IMR-90 (cell line): ENCODE measurements around the gene CFAP298. TPM values are rescaled to one million over a fixed set of nuclear protein-coding genes. Genes with fewer than 3 reads are reported as not detected.

ENCODE experiments used
- ATAC-seq: fragments of 200-7000 bp; cut with Tn5 transposase; 2 replicates; pipeline ENCODE4 v1.9.1; 2020; ENCODE audit warnings: low read depth, mild to moderate bottlenecking, moderate library complexity
- BruUV-seq: library from RNA; stranded (reverse); fragments of 400-500 nt; replicated peaks from 2 replicates; lab custom pipeline; 2021; lab: Mats Ljungman, UMichigan
- CTCF ChIA-PET: fragments of 300-600 bp; formaldehyde crosslinking; extraction: SDS; loops from one replicate; lab custom pipeline; 2021; ENCODE audit warnings: antibody characterized with exemption; lab: Yijun Ruan, JAX
- POLR2A ChIA-PET: fragments of 300-600 bp; sonication (Branson Sonifier 250); formaldehyde crosslinking; loops from one replicate; lab custom pipeline; 2022; ENCODE audit warnings: antibody characterized with exemption; ENCODE audit not compliant: unreplicated experiment; lab: Charles Lee
- DNase-seq: peaks from one replicate; pipeline ENCODE4 v3.0.0; 2013
- H2AFZ ChIP-seq: replicated peaks from 2 replicates; pipeline ENCODE3; 2013; ENCODE audit warnings: low read length, mild to moderate bottlenecking; ENCODE audit not compliant: poor library complexity
- H2AK5ac ChIP-seq: 2 replicates; pipeline ENCODE4 v1.6.1; 2013; ENCODE audit warnings: low read depth, low read length, inconsistent platforms
- H2AK9ac ChIP-seq: replicated peaks from 2 replicates; pipeline ENCODE3; 2013; ENCODE audit warnings: mild to moderate bottlenecking, low read depth, low read length, moderate library complexity; ENCODE audit not compliant: poor library complexity
- H2BK120ac ChIP-seq: 2 replicates; pipeline ENCODE4 v1.6.1; 2013; ENCODE audit warnings: low read depth, low read length, inconsistent platforms
- H2BK15ac ChIP-seq: 3 replicates; pipeline ENCODE4 v1.6.1; 2013; ENCODE audit warnings: low read depth, low read length, inconsistent platforms
- H2BK20ac ChIP-seq: 2 replicates; pipeline ENCODE4 v1.6.1; 2013; ENCODE audit warnings: low read depth, mild to moderate bottlenecking, inconsistent platforms, low read length, moderate library complexity
- H2BK5ac ChIP-seq: 2 replicates; pipeline ENCODE4 v1.6.1; 2013; ENCODE audit warnings: mild to moderate bottlenecking, low read depth, low read length, inconsistent platforms; ENCODE audit not compliant: poor library complexity, severe bottlenecking
- H3K14ac ChIP-seq: replicated peaks from 2 replicates; pipeline ENCODE4 v1.6.1; 2013; ENCODE audit warnings: low read depth, low read length, inconsistent platforms
- H3K18ac ChIP-seq: 2 replicates; pipeline ENCODE4 v1.6.1; 2013; ENCODE audit warnings: low read depth, low read length, control low read depth
- H3K23ac ChIP-seq: 2 replicates; pipeline ENCODE4 v1.6.1; 2013; ENCODE audit warnings: low read depth, low read length, inconsistent platforms
- H3K27ac ChIP-seq: 2 replicates; pipeline ENCODE4 v1.5.1; 2013; ENCODE audit warnings: mild to moderate bottlenecking, control low read depth, low read length; ENCODE audit not compliant: insufficient read depth
- H3K27me3 ChIP-seq: 2 replicates; pipeline ENCODE4 v1.6.1; 2013; ENCODE audit warnings: low read length; ENCODE audit not compliant: control insufficient read depth, insufficient read depth
- H3K36me3 ChIP-seq: 2 replicates; pipeline ENCODE4 v1.6.1; 2013; ENCODE audit warnings: low read length, mixed read lengths; ENCODE audit not compliant: control insufficient read depth, insufficient read depth
- H3K4ac ChIP-seq: 2 replicates; pipeline ENCODE4 v1.6.1; 2013; ENCODE audit warnings: low read depth, low read length, inconsistent platforms
- H3K4me1 ChIP-seq: 2 replicates; pipeline ENCODE4 v1.6.1; 2013; ENCODE audit warnings: low read length, mixed read lengths; ENCODE audit not compliant: control insufficient read depth, insufficient read depth
- H3K4me2 ChIP-seq: 2 replicates; pipeline ENCODE4 v1.6.1; 2013; ENCODE audit warnings: low read depth, mild to moderate bottlenecking, control low read depth, low read length, moderate library complexity
- H3K4me3 ChIP-seq: 2 replicates; pipeline ENCODE4 v1.5.1; 2013; ENCODE audit warnings: low read depth, mild to moderate bottlenecking, control low read depth, low read length, moderate library complexity; ENCODE audit not compliant: insufficient read depth
- H3K56ac ChIP-seq: 2 replicates; pipeline ENCODE4 v1.6.1; 2013; ENCODE audit warnings: low read length, inconsistent platforms; ENCODE audit not compliant: insufficient read depth; ENCODE audit errors: extremely low read depth
- H3K79me1 ChIP-seq, 2 experiments: 2 replicates each; pipeline ENCODE4 v1.6.1; 2013; ENCODE audit warnings: low read length in 2 of 2, inconsistent platforms in 1 of 2, low read depth in 1 of 2
- H3K9ac ChIP-seq: 2 replicates; pipeline ENCODE4 v1.6.1; 2013; ENCODE audit warnings: low read depth, low read length, control low read depth
- H3K9me1 ChIP-seq: 2 replicates; pipeline ENCODE4 v1.6.1; 2013; ENCODE audit warnings: low read length, inconsistent platforms; ENCODE audit not compliant: insufficient read depth
- H3K9me3 ChIP-seq: 2 replicates; pipeline ENCODE4 v1.6.1; 2013; ENCODE audit warnings: low read length; ENCODE audit not compliant: control insufficient read depth, insufficient read depth
- H4K20me1 ChIP-seq: 2 replicates; pipeline ENCODE4 v1.6.1; 2013; ENCODE audit warnings: low read length, inconsistent platforms; ENCODE audit not compliant: insufficient read depth
- H4K5ac ChIP-seq: 2 replicates; pipeline ENCODE4 v1.6.1; 2013; ENCODE audit warnings: mild to moderate bottlenecking, low read depth, low read length, control low read depth
- H4K8ac ChIP-seq, 2 experiments: 2 replicates each; pipeline ENCODE4 v1.6.1; 2013; ENCODE audit warnings: low read depth in 2 of 2, low read length in 2 of 2, control low read depth in 1 of 2, inconsistent platforms in 1 of 2
- H4K91ac ChIP-seq: 2 replicates; pipeline ENCODE4 v1.6.1; 2013; ENCODE audit warnings: low read depth, low read length, inconsistent platforms; ENCODE audit not compliant: insufficient read depth
- BHLHE40 ChIP-seq: fragments of 150-350 bp; IDR thresholded peaks from 2 replicates; pipeline ENCODE4 v1.6.1; 2016; ENCODE audit warnings: mild to moderate bottlenecking, low read depth, low read length
- CHD1 ChIP-seq: IDR thresholded peaks from 2 replicates; pipeline ENCODE4 v1.6.1; 2012; ENCODE audit warnings: low read depth, low read length, improper control_type of control experiment
- FOS ChIP-seq: fragments of 150-350 bp; IDR thresholded peaks from 2 replicates; pipeline ENCODE4 v1.6.1; 2016; ENCODE audit warnings: low read depth, low read length
- MXI1 ChIP-seq: IDR thresholded peaks from 2 replicates; pipeline ENCODE4 v1.6.1; 2012; ENCODE audit warnings: low read depth, mild to moderate bottlenecking, low read length, moderate library complexity, borderline replicate concordance
- RAD21 ChIP-seq: IDR thresholded peaks from 2 replicates; pipeline ENCODE4 v1.6.1; 2012; ENCODE audit warnings: low read length, improper control_type of control experiment
- SMC3 ChIP-seq: fragments of 150-350 bp; IDR thresholded peaks from 2 replicates; pipeline ENCODE4 v1.6.1; 2016; ENCODE audit warnings: low read depth, mild to moderate bottlenecking, antibody characterized with exemption, low read length, moderate library complexity
- USF2 ChIP-seq: fragments of 150-350 bp; IDR thresholded peaks from 2 replicates; pipeline ENCODE4 v1.6.1; 2017; ENCODE audit warnings: mild to moderate bottlenecking, antibody characterized with exemption, low read length, low read depth
- WGBS, 2 experiments: methylation state at CpG; one replicate each; pipeline versions ENCODE4 v1.1.5 to v1.1.7; 2013; ENCODE audit warnings: missing lambda C conversion rate in 2 of 2; ENCODE audit not compliant: insufficient read length in 1 of 2; ENCODE audit errors: extremely low coverage in 2 of 2; 5-methylcytosine and 5-hydroxymethylcytosine counted together
- dilution Hi-C: fragments of 300-500 bp; cut with HindIII; formaldehyde crosslinking; loops from one replicate; pipeline ENCODE4 v1.14.3; 2018; ENCODE audit warnings: low sequenced_read_pairs; ENCODE audit not compliant: unreplicated experiment
- in situ Hi-C: fragments of 300-500 bp; cut with MboI; formaldehyde crosslinking; loops from 3 replicates; pipeline ENCODE4 v1.14.3; 2019; ENCODE audit warnings: low sequenced_read_pairs, inconsistent platforms, mixed read lengths
- intact Hi-C: fragments of 100-400 bp; cut with micrococcal nuclease; formaldehyde crosslinking; loops from 2 replicates; pipeline ENCODE4 v1.10.0; 2022
- polyA plus RNA-seq, 3 experiments: library from polyadenylated mRNA; depleted of rRNA; stranded (reverse); fragments of >200 nt; gene quantifications; 2 replicates each; pipeline ENCODE4 v1.2.3, GENCODE V29; 2012; ENCODE audit warnings: low replicate concordance in 1 of 3
- total RNA-seq: library from RNA; depleted of rRNA; stranded (reverse); fragments of >200 nt; gene quantifications from 2 replicates; pipeline ENCODE4 v1.2.3, GENCODE V29; 2012
- TF ChIP-seq, protein P1 (sequence below): conservative IDR thresholded peaks from 2 replicates; pipeline ENCODE4 v1.5.1; 2012; ENCODE audit warnings: mild to moderate bottlenecking, low read depth, low read length, improper control_type of control experiment

CFAP298 gene
- total and polyA plus RNA-seq, 2 of the 4 experiments (the other 2 are of a cell fraction) = 8.1 to 25.7 TPM

- Histone ChIP-seq H2BK15ac (no peak overlapping the region), H3K79me1 (no peaks in the 10 kb centered on the region), H3K18ac (no peak overlapping the region), H3K9ac (no peak overlapping the region), H3K56ac (no peak overlapping the region), H3K36me3 (no peaks in the 10 kb centered on the region), H2BK120ac (no peak overlapping the region), H2BK5ac (no peak overlapping the region), H4K20me1 (no peaks in the 10 kb centered on the region), H2AK9ac (no peak overlapping the region), H3K14ac (no peak overlapping the region), H3K4me1 (no peaks in the 10 kb centered on the region; the same call in 1 of the 2 replicates), H2AFZ (no peak overlapping the region), H2BK20ac (no peak overlapping the region), H3K27ac (no peak overlapping the region), H3K4me2 (no peak overlapping the region), H3K4me3 (no peak overlapping the region), H2AK5ac (no peak overlapping the region), H3K27me3 (no peaks in the 10 kb centered on the region; the same call in 1 of the 2 replicates), H3K4ac (no peak overlapping the region), H4K91ac (no peak overlapping the region), H4K8ac (no peak overlapping the region), H3K9me3 (no peaks in the 10 kb centered on the region), H3K23ac (no peak overlapping the region), H4K5ac (no peak overlapping the region), H3K9me1 (no peaks in the 10 kb centered on the region)
- TF ChIP-seq MXI1 (no peak), BHLHE40 (no peak), FOS (no peak), SMC3 (no peak), USF2 (no peak), CHD1 (no peak), RAD21 (no peak)
- TF ChIP-seq, protein P1, sequence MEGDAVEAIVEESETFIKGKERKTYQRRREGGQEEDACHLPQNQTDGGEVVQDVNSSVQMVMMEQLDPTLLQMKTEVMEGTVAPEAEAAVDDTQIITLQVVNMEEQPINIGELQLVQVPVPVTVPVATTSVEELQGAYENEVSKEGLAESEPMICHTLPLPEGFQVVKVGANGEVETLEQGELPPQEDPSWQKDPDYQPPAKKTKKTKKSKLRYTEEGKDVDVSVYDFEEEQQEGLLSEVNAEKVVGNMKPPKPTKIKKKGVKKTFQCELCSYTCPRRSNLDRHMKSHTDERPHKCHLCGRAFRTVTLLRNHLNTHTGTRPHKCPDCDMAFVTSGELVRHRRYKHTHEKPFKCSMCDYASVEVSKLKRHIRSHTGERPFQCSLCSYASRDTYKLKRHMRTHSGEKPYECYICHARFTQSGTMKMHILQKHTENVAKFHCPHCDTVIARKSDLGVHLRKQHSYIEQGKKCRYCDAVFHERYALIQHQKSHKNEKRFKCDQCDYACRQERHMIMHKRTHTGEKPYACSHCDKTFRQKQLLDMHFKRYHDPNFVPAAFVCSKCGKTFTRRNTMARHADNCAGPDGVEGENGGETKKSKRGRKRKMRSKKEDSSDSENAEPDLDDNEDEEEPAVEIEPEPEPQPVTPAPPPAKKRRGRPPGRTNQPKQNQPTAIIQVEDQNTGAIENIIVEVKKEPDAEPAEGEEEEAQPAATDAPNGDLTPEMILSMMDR = no peak
- ATAC-seq (no peak), DNase-seq (no peak)
- dilution Hi-C loops = no loop called here
- no CpG with 5 or more reads among the region's 3 CpGs for WGBS, 2 experiments
- POLR2A ChIA-PET = no interaction called here
- in situ Hi-C loops = no loop called here
- CTCF ChIA-PET = no interaction called here
- no TSS peak for BruUV-seq
- intact Hi-C loops = no loop called here
These were observed 62.3 kb downstream of the CFAP298 start for GRCh38 chr21:32549886-32550285.
